NT2/D1 (cell line): ENCODE measurements around the gene OMP.

Source experiments
- YY1 ChIP-seq: IDR thresholded peaks from 2 replicates; pipeline ENCODE4 v1.6.1; 2011; ENCODE audit not compliant: insufficient read length, insufficient read depth
- ZNF274 ChIP-seq: IDR thresholded peaks from 2 replicates; pipeline ENCODE4 v1.6.1; 2011; ENCODE audit warnings: mild to moderate bottlenecking, low read depth, low read length

- TF ChIP-seq YY1 (no peak), ZNF274 (no peak)
These were observed 17.0 kb upstream of the OMP start for GRCh38 chr11:77085652-77086051.
